D721Med (cell line): ENCODE results near the gene RSAD2.
A peak's percentile ranks its signal among the peaks of the same experiment; 100 is the strongest.
"Not testable (repeated sequence)": the region's sequence is repeated elsewhere in the genome, so short reads cannot be mapped to it uniquely, and the experiment has no call there.

ENCODE experiments used
- DNase-seq: peaks from one replicate; pipeline ENCODE4 v3.0.0; 2011; ENCODE audit warnings: low spot score; ENCODE audit not compliant: insufficient read length
- FAIRE-seq: peaks from 2 replicates; lab custom pipeline; 2011; peaks lifted over from hg19 to GRCh38; lab: Jason Lieb, UNC
- CTCF ChIP-seq: IDR thresholded peaks from 2 replicates; pipeline ENCODE4 v1.5.1; 2012; ENCODE audit warnings: mild to moderate bottlenecking, control low read depth; ENCODE audit not compliant: insufficient read depth; ENCODE audit errors: missing control alignments

RSAD2 gene

GRCh38 chr2:6896930-6897759, 19.6 kb downstream of the RSAD2 start:
- TF ChIP-seq CTCF = peak; percentile 72
- DNase-seq (no peak), FAIRE-seq (peak; percentile 53)

GRCh38 chr2:6902581-6902980, 25.0 kb downstream of the RSAD2 start:
- FAIRE-seq, DNase-seq: not testable (repeated sequence)

GRCh38 chr2:6905668-6906067, 28.1 kb downstream of the RSAD2 start:
- DNase-seq = no peak
- no peak for FAIRE-seq

GRCh38 chr2:6906165-6906741, 28.7 kb downstream of the RSAD2 start:
- TF ChIP-seq CTCF = no peak
- DNase-seq = no peak
- no peak for FAIRE-seq

More at GRCh38 chr2:6905668-6906067, 28.1 kb downstream of the RSAD2 start:
- TF ChIP-seq CTCF = no peak

GRCh38 chr2:6908291-6908690, 30.7 kb downstream of the RSAD2 start:
- TF ChIP-seq CTCF = no peak
- no peak for FAIRE-seq

GRCh38 chr2:6909431-6910385, 32.1 kb downstream of the RSAD2 start:
- no peak for FAIRE-seq

More at GRCh38 chr2:6908291-6908690, 30.7 kb downstream of the RSAD2 start:
- no peak for DNase-seq

More at GRCh38 chr2:6909431-6910385, 32.1 kb downstream of the RSAD2 start:
- no peak for DNase-seq
- no peak for TF ChIP-seq CTCF
